Panc1 (cell line): Measurements from ENCODE around the gene KRTAP1-1.

Experiments used
- POLR2AphosphoS5 ChIP-seq: IDR thresholded peaks from 2 replicates; pipeline ENCODE4 v1.6.1; 2012; ENCODE audit warnings: mild to moderate bottlenecking, low read depth, low read length, moderate library complexity
- TCF7L2 ChIP-seq: IDR thresholded peaks from 2 replicates; pipeline ENCODE4 v1.6.1; 2011; ENCODE audit warnings: mild to moderate bottlenecking, low read depth, low read length, inconsistent platforms
- TF ChIP-seq, protein P1 (sequence below): fragments of 450-650 bp; IDR thresholded peaks from 2 replicates; pipeline ENCODE4 v1.5.1; 2017; ENCODE audit warnings: mild to moderate bottlenecking

DNA sequence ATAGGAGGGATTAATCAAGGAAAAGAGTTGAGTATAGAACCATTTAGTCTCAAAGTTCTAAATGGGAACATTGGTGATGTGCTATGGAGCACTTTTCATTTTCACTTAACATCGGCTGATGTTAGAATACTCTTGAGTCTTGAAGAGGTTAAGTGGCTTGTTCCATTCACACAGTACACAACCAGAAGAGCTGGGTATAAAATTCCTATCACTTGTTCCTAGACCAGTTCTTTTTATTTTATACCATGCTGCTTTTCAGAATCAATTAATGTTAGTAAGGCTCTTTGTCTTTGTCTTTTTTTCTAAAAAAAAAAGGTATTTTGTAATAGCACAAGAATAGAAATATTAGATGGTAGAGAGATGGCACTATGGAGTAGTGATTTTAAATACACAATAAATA lies 1.7 kb upstream of the KRTAP1-1 start:
- TF ChIP-seq, protein P1, sequence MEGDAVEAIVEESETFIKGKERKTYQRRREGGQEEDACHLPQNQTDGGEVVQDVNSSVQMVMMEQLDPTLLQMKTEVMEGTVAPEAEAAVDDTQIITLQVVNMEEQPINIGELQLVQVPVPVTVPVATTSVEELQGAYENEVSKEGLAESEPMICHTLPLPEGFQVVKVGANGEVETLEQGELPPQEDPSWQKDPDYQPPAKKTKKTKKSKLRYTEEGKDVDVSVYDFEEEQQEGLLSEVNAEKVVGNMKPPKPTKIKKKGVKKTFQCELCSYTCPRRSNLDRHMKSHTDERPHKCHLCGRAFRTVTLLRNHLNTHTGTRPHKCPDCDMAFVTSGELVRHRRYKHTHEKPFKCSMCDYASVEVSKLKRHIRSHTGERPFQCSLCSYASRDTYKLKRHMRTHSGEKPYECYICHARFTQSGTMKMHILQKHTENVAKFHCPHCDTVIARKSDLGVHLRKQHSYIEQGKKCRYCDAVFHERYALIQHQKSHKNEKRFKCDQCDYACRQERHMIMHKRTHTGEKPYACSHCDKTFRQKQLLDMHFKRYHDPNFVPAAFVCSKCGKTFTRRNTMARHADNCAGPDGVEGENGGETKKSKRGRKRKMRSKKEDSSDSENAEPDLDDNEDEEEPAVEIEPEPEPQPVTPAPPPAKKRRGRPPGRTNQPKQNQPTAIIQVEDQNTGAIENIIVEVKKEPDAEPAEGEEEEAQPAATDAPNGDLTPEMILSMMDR, result no peak
- TF ChIP-seq POLR2AphosphoS5, result no peak
- no peak for TF ChIP-seq TCF7L2
